CD8-positive, alpha-beta memory T cell (primary cell): ENCODE data around the gene IDS. TPM values are rescaled to one million over a fixed set of nuclear protein-coding genes. Genes with fewer than 3 reads are reported as not detected.
A peak's percentile ranks its signal among the peaks of the same experiment; 100 is the strongest.
"Not testable (repeated sequence)": the region's sequence is repeated elsewhere in the genome, so short reads cannot be mapped to it uniquely, and the experiment has no call there.

Experiments
- CTCF ChIA-PET: fragments of 350-600 bp; sonication (Branson Sonifier 250); formaldehyde crosslinking; loops from one replicate; lab custom pipeline; 2021; ENCODE audit warnings: antibody characterized with exemption; lab: Charles Lee
- POLR2A ChIA-PET: fragments of 350-600 bp; sonication (Branson Sonifier 250); formaldehyde crosslinking; loops from one replicate; lab custom pipeline; 2021; ENCODE audit warnings: antibody characterized with exemption; lab: Charles Lee
- DNase-seq, 5 donors: peaks; one replicate each; pipeline versions ENCODE4 v3.0.0 to v3.0.0-alpha.2; 2020 to 2022; ENCODE audit warnings: mixed read lengths in 1 of 5
- H3K27ac ChIP-seq: one replicate; pipeline ENCODE4 v1.7.0; 2013; ENCODE audit warnings: low read depth, mild to moderate bottlenecking, low read length, moderate library complexity
- H3K27me3 ChIP-seq: 2 replicates; pipeline ENCODE4 v1.7.0; 2013; ENCODE audit warnings: low read length, mild to moderate bottlenecking; ENCODE audit not compliant: insufficient read depth, poor library complexity, severe bottlenecking
- H3K36me3 ChIP-seq: 2 replicates; pipeline ENCODE4 v1.7.0; 2013; ENCODE audit warnings: mild to moderate bottlenecking, low read length, moderate library complexity; ENCODE audit not compliant: insufficient read depth
- H3K4me1 ChIP-seq: 2 replicates; pipeline ENCODE4 v1.7.0; 2013; ENCODE audit warnings: mild to moderate bottlenecking, low read length, moderate library complexity; ENCODE audit not compliant: insufficient read depth
- H3K4me3 ChIP-seq: 2 replicates; pipeline ENCODE4 v1.7.0; 2013; ENCODE audit warnings: mild to moderate bottlenecking, low read length
- H3K9me3 ChIP-seq: 2 replicates; pipeline ENCODE4 v1.7.0; 2013; ENCODE audit warnings: mild to moderate bottlenecking, low read length
- H3K27ac Mint-ChIP-seq, 8 donors: one replicate each; pipeline ENCODE4 v1.8.0; 2020 to 2021; ENCODE audit warnings: mixed read lengths in 8 of 8, mild to moderate bottlenecking in 6 of 8, inconsistent platforms in 3 of 8, moderate library complexity in 3 of 8
- H3K27me3 Mint-ChIP-seq, 2 donors: one replicate each; pipeline ENCODE4 v1.8.0; 2020 to 2021; ENCODE audit warnings: mixed read lengths in 2 of 2, mild to moderate bottlenecking in 1 of 2, moderate library complexity in 1 of 2
- H3K36me3 Mint-ChIP-seq, 3 donors: one replicate each; pipeline ENCODE4 v1.8.0; 2020 to 2021; ENCODE audit warnings: mixed read lengths in 3 of 3, inconsistent platforms in 1 of 3, mild to moderate bottlenecking in 1 of 3
- H3K4me1 Mint-ChIP-seq, 3 donors: one replicate each; pipeline ENCODE4 v1.8.0; 2020 to 2021; ENCODE audit warnings: mixed read lengths in 3 of 3, inconsistent platforms in 1 of 3, mild to moderate bottlenecking in 1 of 3
- H3K4me3 Mint-ChIP-seq, 7 donors: one replicate each; pipeline ENCODE4 v1.8.0; 2020 to 2021; ENCODE audit warnings: mixed read lengths in 7 of 7, mild to moderate bottlenecking in 6 of 7, moderate library complexity in 4 of 7, inconsistent platforms in 2 of 7
- H3K9me3 Mint-ChIP-seq, 5 donors: one replicate each; pipeline ENCODE4 v1.8.0; 2020 to 2022; ENCODE audit warnings: mixed read lengths in 5 of 5, mild to moderate bottlenecking in 3 of 5, moderate library complexity in 2 of 5, inconsistent platforms in 1 of 5
- polyA plus RNA-seq: library from polyadenylated mRNA; unstranded; fragments of 300-500 nt; fragmentation: Illumina TruSeq; gene quantifications from one replicate; pipeline ENCODE4 v1.2.3, GENCODE V29; 2021
- total RNA-seq, 2 experiments: library from RNA; stranded (reverse); gene quantifications; one replicate each; pipeline ENCODE4 v1.2.3, GENCODE V29; 2021

Gene IDS
- total and polyA plus RNA-seq, 3 experiments from 2014 or later, result 84.6 to 145 (median 86.0) TPM

GRCh38 chrX:149545545-149546543, 40.7 kb upstream of the IDS start:
- CTCF ChIA-PET, H3K4me1 ChIP-seq, H3K36me3 ChIP-seq, H3K4me1 Mint-ChIP-seq, H3K9me3 Mint-ChIP-seq, H3K27ac ChIP-seq, H3K4me3 ChIP-seq, H3K27me3 ChIP-seq, H3K4me3 Mint-ChIP-seq, POLR2A ChIA-PET, H3K27me3 Mint-ChIP-seq, H3K9me3 ChIP-seq: not testable (repeated sequence)
- peak in 1 of 5 donors; percentile 10 for DNase-seq
- H3K36me3 Mint-ChIP-seq, result peaks cover 0 to 14% (median 0%) of the 10 kb centered on the region in 3 donors
- peak overlapping the region in 1 of 8 donors; percentile 35 for H3K27ac Mint-ChIP-seq

- DNase-seq, result no peak
- peaks cover 9 to 13% (median 12%) of the 10 kb centered on the region in 3 donors for H3K4me1 Mint-ChIP-seq
- H3K4me3 Mint-ChIP-seq, result peak overlapping the region; percentile 67 to 98 (median 90)
- Histone ChIP-seq H3K9me3 (no peaks in the 10 kb centered on the region), H3K4me3 (peak overlapping the region; percentile 68), H3K4me1 (peaks cover 6% of the 10 kb centered on the region), H3K36me3 (no peaks in the 10 kb centered on the region), H3K27ac (peak overlapping the region; percentile 99), H3K27me3 (no peaks in the 10 kb centered on the region)
- CTCF ChIA-PET, result interaction anchor here (1.0 to 3.6 kb wide), 3 partner anchors 14 to 37 kb away, joined by 4 to 34 read pairs (median 25); partner anchors contain the start of gene IDS
- H3K9me3 Mint-ChIP-seq, result no peaks in the 10 kb centered on the region
- H3K27ac Mint-ChIP-seq, result peak overlapping the region; percentile 87 to 100 (median 100)
- no peaks in the 10 kb centered on the region for H3K27me3 Mint-ChIP-seq
- POLR2A ChIA-PET, result no interaction called here
- peaks cover 0 to 15% (median 0%) of the 10 kb centered on the region in 3 donors for H3K36me3 Mint-ChIP-seq
Measured at GRCh38 chrX:149541521-149542047, 36.5 kb upstream of the IDS start.

- Mint-ChIP-seq H3K27ac (peak within 1 kb of the TSS; percentile 87 to 100 (median 100)), H3K4me1 (peaks cover 9 to 13% (median 12%) of the 10 kb centered on the region in 3 donors), H3K36me3 (peaks cover 0 to 15% (median 0%) of the 10 kb centered on the region in 3 donors), H3K27me3 (no peaks in the 10 kb centered on the region), H3K4me3 (peak within 1 kb of the TSS; percentile 67 to 98 (median 90)), H3K9me3 (no peaks in the 10 kb centered on the region)
- Histone ChIP-seq H3K9me3 (no peaks in the 10 kb centered on the region), H3K27me3 (no peaks in the 10 kb centered on the region), H3K27ac (peak within 1 kb of the TSS; percentile 99), H3K36me3 (no peaks in the 10 kb centered on the region), H3K4me1 (peaks cover 6% of the 10 kb centered on the region), H3K4me3 (peak within 1 kb of the TSS; percentile 68)
- peak; percentile 72 to 95 (median 90) for DNase-seq
- ChIA-PET POLR2A (interaction anchor here (0.6 to 2.8 kb wide), 10 partner anchors 13 to 1628 kb away, joined by 3 to 25 read pairs (median 5); partner anchors contain the start of genes EOLA2 and IDS), CTCF (interaction anchor here (1.0 to 3.6 kb wide), 8 partner anchors 13 to 399 kb away, joined by 3 to 34 read pairs (median 6); partner anchors contain the start of genes EOLA2 and IDS)
Measured at GRCh38 chrX:149540621-149541520, 35.8 kb upstream of the IDS start, which contains the start of gene EOLA1. Gene EOLA1 (plus strand): TSS chrX:149541012. CDS start chrX:149545631, 4,619 bp downstream.

GRCh38 chrX:149540131-149540620, 35.1 kb upstream of the IDS start:
- peak; percentile 82 to 95 (median 85) for DNase-seq
- Histone ChIP-seq H3K4me3 (peak overlapping the region; percentile 63), H3K9me3 (no peaks in the 10 kb centered on the region), H3K36me3 (no peaks in the 10 kb centered on the region), H3K27ac (peak overlapping the region; percentile 99), H3K4me1 (peaks cover 6% of the 10 kb centered on the region), H3K27me3 (no peaks in the 10 kb centered on the region)
- peak overlapping the region; percentile 87 to 100 (median 100) for H3K27ac Mint-ChIP-seq
- ChIA-PET POLR2A (interaction anchor here (0.7 to 2.8 kb wide), 8 partner anchors 12 to 1628 kb away, joined by 3 to 25 read pairs (median 6); partner anchors contain the start of genes EOLA2 and IDS), CTCF (interaction anchor here (1.1 to 3.6 kb wide), 7 partner anchors 14 to 400 kb away, joined by 3 to 34 read pairs (median 6); partner anchors contain the start of genes EOLA2 and IDS)
- H3K27me3 Mint-ChIP-seq, result no peaks in the 10 kb centered on the region
- peaks cover 9 to 13% (median 12%) of the 10 kb centered on the region in 3 donors for H3K4me1 Mint-ChIP-seq
- H3K36me3 Mint-ChIP-seq, result peaks cover 0 to 14% (median 0%) of the 10 kb centered on the region in 3 donors
- peak overlapping the region; percentile 67 to 98 (median 90) for H3K4me3 Mint-ChIP-seq
- no peaks in the 10 kb centered on the region for H3K9me3 Mint-ChIP-seq

GRCh38 chrX:149539283-149540130, 34.4 kb upstream of the IDS start:
- Mint-ChIP-seq H3K27ac (peak overlapping the region; percentile 79 to 96 (median 92)), H3K4me3 (peak overlapping the region; percentile 67 to 96 (median 90)), H3K27me3 (no peaks in the 10 kb centered on the region), H3K36me3 (peaks cover 0 to 10% (median 0%) of the 10 kb centered on the region in 3 donors), H3K9me3 (no peaks in the 10 kb centered on the region), H3K4me1 (peaks cover 9 to 13% (median 12%) of the 10 kb centered on the region in 3 donors)
- ChIA-PET POLR2A (interaction anchor here (0.7 to 2.8 kb wide), 8 partner anchors 15 to 1628 kb away, joined by 3 to 25 read pairs (median 5); partner anchors contain the start of genes EOLA2, FMR1 and IDS), CTCF (interaction anchor here (0.7 to 3.6 kb wide), 8 partner anchors 11 to 401 kb away, joined by 3 to 34 read pairs (median 5); partner anchors contain the start of gene IDS)
- H3K4me3 ChIP-seq, result peak overlapping the region; percentile 49
- H3K27me3 ChIP-seq, result no peaks in the 10 kb centered on the region
- H3K4me1 ChIP-seq, result peaks cover 6% of the 10 kb centered on the region
- DNase-seq, result peak; percentile 83 to 94 (median 83)
- no peaks in the 10 kb centered on the region for H3K9me3 ChIP-seq
- H3K27ac ChIP-seq, result peak overlapping the region; percentile 57
- no peaks in the 10 kb centered on the region for H3K36me3 ChIP-seq

GRCh38 chrX:149537474-149537873, 32.4 kb upstream of the IDS start:
- POLR2A ChIA-PET, H3K4me3 Mint-ChIP-seq, H3K9me3 Mint-ChIP-seq, H3K27me3 Mint-ChIP-seq, H3K4me1 ChIP-seq, H3K4me3 ChIP-seq, CTCF ChIA-PET, H3K9me3 ChIP-seq, DNase-seq, H3K27ac ChIP-seq, H3K36me3 ChIP-seq, H3K27me3 ChIP-seq: not testable (repeated sequence)
- H3K27ac Mint-ChIP-seq, result peak overlapping the region in 1 of 8 donors; percentile 60
- peaks cover 0 to 14% (median 0%) of the 10 kb centered on the region in 3 donors for H3K36me3 Mint-ChIP-seq
- peaks cover 9 to 13% (median 12%) of the 10 kb centered on the region in 3 donors for H3K4me1 Mint-ChIP-seq
